ENCODE data around the gene FAM118B.
"Not testable (repeated sequence)": the region's sequence is repeated elsewhere in the genome, so short reads cannot be mapped to it uniquely, and the experiment has no call there.

FAM118B gene

DNA sequence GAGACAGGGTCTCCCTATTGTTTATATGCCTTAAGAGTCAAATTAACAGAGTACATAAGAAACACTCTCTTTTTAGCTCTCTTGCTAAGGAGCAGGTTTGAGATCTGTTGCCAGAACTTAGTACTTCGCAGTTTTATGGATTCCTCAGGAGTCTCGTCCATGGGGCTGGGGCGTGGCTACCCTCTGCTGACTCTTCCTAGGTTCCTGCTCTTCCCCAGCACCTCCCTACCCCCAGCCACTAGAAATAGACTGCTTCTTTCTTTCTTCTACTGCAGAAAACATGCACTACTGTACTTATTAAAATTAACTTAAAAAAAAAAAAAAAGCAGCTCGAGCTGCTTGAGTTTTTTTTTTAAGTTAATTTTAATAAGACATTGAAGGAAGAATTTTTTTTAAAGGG lies 8.0 kb downstream of the FAM118B start:
- no peak for DNase-seq

DNA sequence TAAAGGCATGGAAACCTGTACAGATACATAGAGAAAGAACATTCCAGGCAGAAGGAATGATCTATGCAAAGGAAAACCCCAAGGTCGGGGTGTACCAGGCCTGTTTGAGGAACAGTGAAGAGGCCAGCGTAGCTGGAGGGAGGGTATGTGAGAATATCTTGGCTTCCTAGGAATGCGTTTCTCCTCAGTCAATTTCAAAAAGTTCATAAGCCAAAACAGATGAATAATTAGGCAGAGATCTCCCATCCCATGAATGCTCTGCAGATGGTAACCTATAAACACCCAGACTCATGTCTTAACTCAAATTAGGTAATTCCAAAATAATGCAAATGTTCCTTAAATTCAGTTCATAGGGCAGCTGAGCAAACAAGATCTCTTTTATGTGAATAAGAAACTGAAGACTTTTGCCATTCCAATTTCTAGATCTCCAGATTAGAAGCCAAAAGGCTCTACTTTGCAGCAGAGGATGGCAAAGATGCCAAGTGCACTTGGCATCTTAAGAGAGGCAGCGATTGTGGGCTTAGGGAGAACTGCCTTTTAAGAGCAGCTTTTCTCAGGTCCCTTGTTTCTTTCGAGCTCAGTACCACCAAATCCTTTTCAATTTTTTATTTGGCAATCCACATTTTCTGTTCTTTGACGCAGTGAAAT lies 13.2 kb downstream of the FAM118B start:
- DNase-seq = no peak

DNA sequence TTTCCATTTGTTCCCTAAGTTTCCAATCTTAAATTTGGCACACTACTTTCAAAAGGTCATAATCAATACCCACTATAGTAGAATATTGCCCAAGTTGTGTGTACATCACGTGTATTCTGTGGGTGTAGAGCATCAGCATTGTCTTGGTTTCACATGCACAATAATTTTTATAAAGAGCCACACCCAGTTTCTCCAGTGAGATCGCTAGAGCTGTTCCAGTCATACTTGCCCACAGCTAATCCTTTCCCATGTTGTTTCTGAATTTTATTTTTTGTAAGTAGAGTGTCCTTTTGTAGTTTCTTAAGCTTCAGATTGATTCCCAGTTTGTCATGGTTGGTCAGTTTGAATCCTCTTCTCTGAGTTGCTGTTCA lies 13.7 kb downstream of the FAM118B start:
- no peak for DNase-seq

DNA sequence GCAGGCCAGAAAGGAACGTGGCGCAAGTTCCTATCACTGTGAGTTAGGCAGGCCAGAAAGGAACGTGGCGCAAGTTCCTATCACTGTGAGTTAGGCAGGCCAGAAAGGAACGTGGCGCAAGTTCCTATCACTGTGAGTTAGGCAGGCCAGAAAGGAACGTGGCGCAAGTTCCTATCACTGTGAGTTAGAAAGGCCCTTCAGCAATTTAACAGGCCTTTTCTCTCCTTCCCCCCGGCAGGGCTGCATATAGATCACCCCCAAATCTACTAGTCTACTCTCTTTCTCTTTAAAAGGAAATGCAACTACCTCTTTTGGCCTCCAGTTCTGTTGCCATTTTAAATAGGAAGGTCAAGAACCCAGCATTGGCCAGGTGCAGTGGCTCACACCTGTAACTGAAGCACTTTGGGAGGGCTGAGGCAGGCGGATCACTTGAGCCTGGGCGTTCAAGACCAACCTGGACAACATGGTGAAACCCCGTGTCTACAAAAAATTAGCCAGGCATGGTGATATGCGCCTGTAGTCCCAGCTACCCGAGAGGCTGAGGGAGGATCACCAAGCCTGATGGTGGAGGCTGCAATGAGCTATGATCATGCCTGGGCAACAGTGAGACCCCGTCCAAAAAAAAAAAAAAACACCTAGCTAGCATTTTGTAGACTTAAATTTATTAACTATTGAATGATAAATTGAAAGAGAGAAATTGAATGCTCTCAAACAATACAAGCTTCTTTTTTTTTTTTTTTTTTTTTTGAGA lies 14.9 kb downstream of the FAM118B start:
- DNase-seq = no peak

DNA sequence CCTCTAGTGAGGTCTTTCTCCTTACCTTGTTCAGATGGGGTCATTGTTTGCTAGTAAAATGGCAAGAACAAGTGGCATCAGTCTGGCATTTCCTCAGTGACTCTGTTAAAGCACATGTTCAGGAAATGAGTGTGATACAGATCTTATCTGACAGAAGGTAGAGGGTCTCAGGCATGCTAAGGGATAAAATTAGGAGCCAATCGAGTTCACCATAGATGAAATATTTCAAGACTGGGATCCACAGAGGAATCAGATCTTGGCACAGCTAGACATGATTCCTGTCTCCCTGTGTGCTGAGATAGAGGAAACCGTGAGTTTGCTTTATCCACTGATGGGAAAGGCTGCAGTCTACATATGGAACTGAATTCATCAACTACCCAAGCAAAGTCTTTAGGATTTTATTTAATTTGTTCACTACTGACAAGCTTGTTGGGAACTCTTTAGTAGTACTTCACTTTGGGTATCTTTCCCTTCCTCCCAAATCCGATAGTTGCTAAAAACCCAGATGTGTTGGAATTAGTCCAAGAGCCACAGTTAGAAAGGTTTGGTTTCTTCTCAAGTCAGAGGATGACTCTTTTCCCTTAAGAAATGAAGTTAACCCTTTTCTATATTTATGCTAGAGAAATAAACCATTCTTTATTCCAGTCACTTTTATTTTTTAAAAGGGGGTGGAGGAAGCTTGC lies 18.4 kb downstream of the FAM118B start:
- no peak for DNase-seq

DNA sequence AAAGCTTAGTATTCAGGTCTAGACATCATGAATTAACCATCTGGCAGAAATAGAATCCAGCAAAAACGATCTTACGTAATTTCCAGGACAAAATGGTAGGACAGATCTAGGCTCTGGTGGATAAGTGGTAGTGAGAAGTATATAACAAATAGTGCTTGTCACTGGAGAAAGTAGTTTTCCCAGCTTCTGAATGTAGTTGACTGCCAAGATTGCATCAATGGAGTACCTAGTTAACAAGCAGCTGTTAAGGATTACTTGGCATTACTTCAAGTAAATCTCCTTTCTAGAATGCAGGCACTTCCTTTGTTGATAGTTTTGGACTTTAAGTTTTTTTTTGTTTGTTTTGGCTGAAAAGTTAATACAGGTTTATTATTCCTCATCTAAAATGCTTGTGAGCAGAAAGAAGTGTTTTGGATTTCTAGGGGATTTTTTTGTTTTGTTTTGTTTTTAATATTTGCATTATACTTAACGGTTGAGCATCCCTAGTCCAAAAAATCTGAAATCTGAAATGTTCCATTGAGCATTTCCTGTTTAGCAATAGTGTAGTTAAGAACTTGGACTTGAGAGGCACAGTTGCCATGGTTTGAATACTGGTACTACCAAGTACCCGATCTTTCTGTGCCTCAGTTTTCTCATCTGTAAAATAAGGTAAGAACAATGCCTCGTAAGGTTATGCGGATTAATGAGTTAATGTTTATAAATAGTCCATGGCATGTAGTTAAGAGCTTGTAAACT lies 20.3 kb downstream of the FAM118B start:
- no peak for DNase-seq

DNA sequence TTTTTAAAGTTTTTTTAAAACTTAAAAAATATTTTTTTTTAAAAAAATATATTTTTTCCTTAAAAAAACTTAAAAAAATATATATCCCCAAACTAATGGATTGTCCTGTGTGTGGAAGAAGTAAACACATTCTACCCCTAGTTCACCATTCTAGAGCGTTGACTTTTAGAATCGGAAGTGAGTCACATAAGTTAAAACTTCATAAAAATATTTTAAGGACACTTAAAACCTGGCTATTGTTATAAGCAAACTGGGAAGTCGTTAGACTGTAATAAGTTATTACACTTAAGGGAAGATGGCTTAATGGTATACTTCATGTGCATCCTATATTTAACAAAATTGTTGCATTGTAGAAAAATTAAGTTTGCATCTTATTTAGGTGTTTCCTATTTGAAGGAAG lies 21.1 kb downstream of the FAM118B start:
- no peak for DNase-seq

DNA sequence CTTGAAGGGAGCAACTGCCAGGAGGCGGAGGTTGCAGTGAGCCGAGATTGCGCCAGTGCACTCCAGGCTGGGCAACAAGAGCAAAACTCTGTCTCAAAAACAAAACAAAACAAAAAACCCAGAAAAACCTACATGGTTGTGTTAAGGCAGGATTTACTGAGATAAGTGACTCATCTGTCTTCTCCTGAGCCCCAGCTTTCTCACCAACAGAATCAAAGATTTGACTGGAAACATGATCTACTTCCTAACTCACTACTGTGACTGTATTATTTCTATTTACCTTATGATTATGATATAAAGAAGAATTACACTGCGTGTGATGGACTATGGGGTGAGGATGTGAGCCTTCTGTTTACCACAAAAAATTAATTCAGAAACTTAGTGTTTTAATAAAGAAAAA lies 21.8 kb downstream of the FAM118B start:
- DNase-seq = no peak

DNA sequence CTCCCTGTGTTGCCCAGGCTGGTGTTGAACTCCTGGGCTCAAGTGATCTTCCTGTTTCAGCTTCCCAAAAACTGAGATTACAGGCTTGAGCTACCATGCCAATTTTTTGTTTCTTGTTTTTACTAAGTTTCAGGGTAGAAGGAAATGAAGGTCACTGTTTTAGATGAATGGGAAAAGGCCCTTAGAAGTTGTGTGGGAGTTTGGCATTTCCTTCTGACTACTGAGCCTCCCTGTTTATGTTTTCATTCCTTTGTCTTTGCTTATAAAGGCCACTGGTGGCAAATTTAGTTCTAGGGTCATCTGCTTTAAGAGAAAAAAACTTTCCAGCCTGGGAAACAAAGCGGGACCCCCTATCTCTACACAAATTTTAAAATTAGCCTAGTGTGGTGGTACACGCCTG lies 35.1 kb downstream of the FAM118B start:
- no peak for DNase-seq

DNA sequence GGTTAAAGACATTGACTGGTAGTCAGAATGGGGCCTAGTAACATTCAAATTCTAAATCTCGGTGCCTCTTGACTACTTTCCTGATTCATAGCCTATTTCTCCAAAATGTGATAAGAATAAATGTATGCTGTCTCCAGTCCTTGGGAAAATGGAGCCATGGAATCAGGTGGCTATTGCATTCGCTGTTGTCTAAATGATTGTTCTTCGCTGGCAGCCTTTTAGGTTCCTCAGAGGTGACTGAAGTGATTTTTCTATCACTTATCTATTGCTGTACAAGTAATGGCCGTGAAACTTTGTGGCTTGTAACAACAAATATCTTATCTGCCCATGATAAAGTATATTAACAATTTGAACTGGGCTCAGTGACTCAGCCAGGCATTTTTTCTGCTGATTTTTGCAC lies 41.7 kb downstream of the FAM118B start:
- no peak for DNase-seq

DNA sequence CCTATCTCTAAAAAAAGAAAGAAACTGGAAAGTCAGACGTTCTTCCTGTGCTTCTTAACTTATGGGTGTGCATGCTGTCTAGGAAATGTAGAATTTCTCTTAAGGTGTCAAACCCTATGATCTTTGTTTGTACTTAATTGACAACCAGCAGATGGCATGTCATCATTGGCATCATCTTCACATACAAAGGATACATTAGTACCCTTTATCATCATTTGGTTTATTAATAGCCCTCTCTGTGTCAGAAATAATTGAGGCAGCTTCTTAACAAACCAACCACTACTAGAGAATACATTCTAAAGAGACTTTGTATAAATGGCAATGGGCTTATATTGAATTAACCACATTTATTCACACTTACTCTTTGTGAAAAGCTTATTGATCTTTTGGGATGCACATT lies 43.2 kb downstream of the FAM118B start:
- no peak for DNase-seq

DNA sequence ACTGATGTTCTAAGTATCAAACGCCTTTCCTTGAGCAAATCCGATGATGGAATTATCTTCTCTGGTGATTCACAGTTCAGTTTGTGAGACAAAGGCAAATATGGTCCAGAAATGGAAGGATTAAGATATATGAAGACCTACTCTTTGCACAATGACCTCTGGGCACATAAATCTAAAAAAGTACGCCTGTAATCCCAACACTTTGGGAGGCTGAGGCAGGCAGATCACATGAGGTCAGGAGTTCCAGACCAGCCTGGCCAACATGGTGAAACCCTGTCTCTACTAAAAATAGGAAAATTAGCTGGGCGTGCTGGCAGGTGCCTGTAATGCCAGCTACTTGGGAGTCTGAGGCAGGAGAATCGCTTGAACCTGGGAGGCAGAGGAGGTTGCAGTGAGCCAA lies 43.9 kb downstream of the FAM118B start:
- not testable (repeated sequence) for DNase-seq

DNA sequence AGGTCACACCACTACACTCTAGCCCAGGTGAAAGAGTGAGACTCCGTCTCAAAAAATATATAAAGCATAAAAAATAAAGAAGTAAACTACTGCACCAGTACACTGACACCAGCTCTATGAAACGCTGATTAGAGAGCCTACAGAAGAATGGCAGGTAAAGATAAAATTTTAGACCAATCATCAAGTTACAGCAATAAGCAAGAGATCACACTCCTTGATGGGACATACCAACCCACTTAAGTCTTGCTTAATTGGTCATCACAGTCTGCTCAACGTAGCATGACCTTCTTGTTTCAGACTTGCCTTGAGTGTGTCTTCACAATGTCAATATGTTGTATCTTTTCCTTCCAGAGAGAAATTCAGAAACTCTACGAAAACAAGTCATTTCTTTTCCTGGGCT lies 44.6 kb downstream of the FAM118B start:
- no peak for DNase-seq

DNA sequence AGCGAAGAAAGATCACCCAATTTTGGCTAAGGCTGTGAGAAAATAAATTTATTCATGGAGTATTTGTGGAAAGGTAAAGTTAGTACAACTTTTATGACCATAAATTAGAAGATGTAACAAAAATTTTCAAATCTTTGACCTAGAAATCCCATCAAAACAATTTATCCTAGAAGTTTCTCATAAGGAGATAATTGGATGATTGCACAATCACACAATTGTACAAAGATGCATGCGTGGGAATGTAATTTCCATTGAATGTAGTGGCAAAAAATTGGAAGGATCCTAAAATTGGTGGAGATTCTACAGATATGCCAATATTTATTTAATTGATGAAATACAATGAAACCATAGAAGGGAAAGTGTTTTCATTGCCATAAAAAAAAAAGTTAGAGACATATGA lies 45.6 kb downstream of the FAM118B start:
- DNase-seq = no peak

DNA sequence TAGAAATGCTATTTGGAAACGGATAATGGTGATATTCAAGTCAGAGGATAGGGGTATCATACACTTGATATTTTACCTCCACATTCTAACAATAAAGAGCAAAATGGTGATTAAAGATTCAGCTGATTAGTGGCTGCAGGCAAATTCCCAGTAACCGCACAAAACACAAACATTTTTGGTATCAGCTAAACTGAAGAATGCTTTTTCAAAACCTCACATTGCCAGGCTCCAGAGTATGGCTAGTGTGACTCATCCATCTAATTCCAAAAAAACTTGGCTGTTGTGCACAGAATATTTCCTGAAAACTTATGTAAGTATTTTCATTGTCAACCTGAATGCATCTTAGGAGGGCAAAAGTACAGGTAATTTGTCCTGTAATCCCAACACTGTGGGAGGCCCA lies 46.2 kb downstream of the FAM118B start:
- no peak for DNase-seq

DNA sequence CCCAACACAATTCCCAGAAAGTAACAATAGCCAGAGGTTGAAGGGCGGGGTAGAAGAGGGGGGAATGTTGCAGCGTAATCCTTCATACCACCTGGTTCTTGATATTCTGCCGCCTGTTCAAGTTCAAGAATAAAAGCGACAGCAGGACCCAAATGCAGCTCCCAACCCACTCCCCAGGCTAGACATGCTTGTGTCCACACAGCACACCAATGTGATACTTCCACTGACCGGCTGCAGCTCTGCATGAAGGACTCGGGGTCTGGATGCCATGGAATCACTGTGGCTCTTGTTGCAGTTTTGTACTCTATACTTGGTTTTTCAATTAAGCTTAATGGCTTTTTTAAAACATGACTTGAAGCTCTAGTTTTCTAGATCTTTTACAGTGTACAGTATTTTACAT lies 50.6 kb downstream of the FAM118B start:
- DNase-seq = no peak

DNA sequence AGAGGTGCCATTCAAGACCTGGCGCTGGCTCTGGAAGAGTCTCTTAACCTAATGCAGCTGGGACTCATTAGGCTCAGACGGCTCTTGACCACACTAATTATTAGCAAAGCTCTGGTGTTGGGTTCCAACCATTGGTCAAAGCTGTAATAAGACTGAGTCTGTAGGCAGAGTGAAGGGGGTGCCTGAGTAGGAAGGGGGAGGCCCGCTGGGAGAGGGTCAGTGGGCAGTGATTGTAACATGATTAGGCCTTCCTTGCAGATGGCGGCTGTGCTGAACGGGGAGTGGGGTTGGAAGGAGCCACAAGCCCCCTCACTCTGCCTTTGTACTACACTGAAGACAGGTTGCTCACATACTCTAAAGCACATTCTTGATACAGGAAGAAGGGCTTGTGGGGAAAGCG lies 51.9 kb downstream of the FAM118B start:
- DNase-seq = no peak

DNA sequence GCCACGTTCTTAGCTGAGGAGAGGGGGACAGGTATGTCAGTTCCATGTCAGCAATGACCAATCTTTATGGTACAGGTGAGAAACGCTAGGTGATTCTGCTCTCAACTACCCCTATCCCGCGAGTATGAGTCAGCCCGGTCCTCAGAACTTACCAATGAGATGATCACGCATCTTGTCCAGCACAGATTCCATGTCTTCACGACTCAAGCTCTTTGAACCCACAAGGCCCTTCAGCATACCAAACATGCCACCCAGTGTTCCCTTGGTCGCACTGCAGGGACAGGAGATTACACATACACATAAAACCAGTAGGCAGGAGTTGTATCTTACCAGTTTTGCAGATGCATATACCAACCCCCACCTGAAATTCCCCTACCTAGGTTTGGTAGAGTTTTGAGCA lies 54.2 kb downstream of the FAM118B start:
- DNase-seq = no peak

DNA sequence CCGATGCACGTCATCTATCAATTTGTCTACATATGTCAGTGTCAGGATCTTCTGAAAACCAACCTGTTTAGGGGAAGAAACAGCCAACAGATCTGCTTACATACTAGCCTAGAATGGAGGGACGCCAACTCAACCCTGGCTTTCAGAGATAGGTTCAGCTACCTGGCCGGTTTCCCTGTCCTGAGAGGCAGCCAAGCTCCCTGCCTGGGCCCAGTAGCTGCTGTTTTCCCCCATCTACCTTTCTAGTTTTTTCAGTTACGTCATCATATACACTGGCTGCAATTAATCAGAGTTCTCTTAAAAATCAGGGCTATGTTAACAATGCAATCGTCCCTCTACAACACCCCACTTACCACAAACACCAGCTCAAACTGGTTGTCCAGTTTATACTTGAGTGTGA lies 56.1 kb downstream of the FAM118B start:
- no peak for DNase-seq

DNA sequence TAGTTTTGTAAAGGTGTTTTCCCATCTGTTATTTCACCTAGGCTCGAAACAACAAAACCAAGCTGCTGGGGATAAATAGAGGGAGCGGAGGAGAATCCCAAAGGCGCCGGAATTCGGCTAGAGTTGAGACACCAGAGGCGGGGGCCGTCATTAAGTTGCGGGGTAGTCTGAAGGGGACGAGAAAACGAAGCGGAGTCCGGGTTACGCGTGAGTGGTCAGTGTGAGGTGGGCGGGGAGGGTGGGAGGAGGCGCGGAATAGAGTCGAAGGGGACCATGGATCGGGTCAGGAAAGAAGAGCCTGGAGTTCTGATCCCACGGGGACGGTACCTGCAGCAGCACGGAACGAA lies 56.8 kb downstream of the FAM118B start:
- DNase-seq = no peak

DNA sequence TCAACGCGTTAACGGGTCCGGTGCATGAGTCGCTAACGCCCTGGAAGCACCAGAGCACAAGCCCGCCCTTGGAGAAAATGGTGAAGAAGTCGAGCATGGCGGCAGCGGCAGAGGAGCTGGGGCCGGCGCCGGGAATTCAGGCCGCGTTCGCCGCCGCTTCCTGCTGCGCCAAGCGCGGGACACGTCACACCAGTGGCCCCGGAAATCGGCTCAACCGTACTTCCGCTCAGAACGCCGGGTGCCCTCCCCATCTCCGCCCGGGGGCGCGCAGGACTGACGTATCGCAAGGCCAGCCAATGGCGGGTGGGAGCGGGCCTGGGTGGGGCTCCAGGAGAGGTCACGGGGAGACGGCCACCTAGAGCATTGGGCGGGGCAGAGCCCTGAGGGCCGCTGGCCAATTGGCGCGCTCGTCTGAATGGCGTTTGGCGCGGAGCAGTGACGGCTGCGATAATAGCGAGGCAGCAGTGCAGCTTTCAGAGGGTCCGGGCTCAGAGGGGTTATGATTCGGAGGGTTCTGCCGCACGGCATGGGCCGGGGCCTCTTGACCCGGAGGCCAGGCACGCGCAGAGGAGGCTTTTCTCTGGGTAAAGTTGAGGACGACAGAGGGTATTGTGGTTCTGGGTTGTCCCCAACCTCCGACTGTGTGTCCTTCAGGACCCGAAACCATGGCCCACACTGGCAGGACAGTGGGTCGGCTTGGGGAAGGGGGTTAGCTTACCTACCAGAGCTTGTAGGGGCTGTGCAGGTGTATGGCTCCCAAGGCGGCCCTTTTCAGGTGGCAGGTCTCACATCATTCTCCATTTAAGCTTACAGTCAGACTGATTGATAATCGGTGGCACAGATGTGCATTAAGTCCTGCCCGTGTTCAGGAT lies 57.4 kb downstream of the FAM118B start, which contains the start of the genes FOXRED1 and SRPRA:
TSS of gene FOXRED1 (plus strand) at position 447 of the 872 bp plus-strand sequence. CDS start at position 500, 53 bp downstream.
TSS of gene SRPRA (minus strand) at position 188 of the 872 bp plus-strand sequence. CDS start at position 97, 91 bp downstream.
- peak; percentile 100 for DNase-seq

DNA sequence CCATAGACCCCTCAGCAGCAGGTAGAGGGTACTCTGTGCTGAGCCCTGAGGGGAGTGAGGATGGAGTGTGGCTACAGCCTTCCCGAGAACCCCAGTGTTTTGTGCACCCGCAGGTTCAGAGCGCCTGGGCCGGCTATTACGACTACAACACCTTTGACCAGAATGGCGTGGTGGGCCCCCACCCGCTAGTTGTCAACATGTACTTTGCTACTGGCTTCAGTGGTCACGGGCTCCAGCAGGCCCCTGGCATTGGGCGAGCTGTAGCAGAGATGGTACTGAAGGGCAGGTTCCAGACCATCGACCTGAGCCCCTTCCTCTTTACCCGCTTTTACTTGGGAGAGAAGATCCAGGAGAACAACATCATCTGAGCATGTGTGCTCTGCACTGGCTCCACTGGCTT lies 65.7 kb downstream of the FAM118B start:
- DNase-seq = no peak

Data from islet precursor cell (in vitro differentiated cells).